AG08395 (cell line): ENCODE data around the gene ODAM.
"Not testable (repeated sequence)": the region's sequence is repeated elsewhere in the genome, so short reads cannot be mapped to it uniquely, and the experiment has no call there.

ENCODE experiments used
- DNase-seq: peaks from one replicate; pipeline ENCODE4 v3.0.0; 2012; ENCODE audit warnings: mixed read lengths, low spot score

ODAM gene

DNA sequence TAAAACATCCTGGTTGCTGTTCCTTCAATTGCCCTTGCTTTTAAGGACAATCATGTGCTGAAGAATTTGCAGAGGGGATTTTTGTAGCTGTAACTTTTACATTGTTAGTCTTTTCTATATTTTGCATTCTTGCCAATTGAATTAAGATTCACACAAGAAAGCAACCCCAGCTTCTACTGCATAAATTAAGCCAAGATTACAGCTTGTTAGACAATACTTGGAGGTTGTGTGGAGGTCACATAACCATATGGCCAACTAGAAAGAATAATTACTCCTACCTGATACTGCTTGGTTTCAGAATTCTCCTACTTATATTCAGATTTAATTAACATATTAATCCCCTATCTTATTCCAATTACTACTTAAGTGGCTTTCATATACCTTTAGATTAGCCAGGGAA, 26.3 kb downstream of the ODAM start:
- DNase-seq: not testable (repeated sequence)

DNA sequence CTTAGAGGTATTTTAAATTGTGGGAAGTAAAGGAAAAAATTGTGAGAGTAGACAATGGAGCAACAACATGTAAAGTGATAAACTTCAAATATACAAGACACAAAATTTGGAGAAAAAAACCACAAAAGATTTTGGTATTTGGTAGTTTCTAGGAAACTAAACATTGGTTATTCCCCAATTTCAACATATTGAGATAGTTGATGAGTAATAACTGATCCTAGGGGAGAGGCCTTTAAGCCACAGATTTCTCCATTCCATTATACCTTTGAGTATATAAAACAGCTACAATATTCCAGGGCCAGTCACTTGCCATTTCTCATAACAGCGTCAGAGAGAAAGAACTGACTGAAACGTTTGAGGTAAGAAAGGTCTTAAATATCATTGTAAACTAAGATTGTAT, 30.3 kb downstream of the ODAM start, which contains the start of gene FDCSP:
Gene FDCSP (plus strand): TSS at position 301 of the 400 bp plus-strand sequence. CDS start 5,071 bp downstream, outside the sequence.
- DNase-seq: no peak

DNA sequence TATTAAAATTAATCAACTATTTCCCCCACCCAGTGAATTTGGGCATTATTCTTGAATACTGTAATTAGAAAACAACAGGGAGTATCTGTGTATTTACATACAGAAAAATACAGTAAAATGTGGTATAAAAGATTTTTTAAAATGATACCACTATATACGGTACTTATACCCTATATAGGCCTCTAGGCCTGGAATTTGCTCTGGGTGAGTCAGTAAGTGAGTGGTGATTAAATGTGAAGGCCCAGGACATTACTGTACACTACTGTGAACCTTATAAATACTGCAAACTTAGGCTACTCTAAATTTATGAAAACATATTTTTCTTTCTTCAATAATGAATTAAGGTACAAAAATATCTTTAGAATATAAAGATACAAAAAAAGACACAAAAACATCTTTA, 40.6 kb downstream of the ODAM start:
- DNase-seq: no peak

DNA sequence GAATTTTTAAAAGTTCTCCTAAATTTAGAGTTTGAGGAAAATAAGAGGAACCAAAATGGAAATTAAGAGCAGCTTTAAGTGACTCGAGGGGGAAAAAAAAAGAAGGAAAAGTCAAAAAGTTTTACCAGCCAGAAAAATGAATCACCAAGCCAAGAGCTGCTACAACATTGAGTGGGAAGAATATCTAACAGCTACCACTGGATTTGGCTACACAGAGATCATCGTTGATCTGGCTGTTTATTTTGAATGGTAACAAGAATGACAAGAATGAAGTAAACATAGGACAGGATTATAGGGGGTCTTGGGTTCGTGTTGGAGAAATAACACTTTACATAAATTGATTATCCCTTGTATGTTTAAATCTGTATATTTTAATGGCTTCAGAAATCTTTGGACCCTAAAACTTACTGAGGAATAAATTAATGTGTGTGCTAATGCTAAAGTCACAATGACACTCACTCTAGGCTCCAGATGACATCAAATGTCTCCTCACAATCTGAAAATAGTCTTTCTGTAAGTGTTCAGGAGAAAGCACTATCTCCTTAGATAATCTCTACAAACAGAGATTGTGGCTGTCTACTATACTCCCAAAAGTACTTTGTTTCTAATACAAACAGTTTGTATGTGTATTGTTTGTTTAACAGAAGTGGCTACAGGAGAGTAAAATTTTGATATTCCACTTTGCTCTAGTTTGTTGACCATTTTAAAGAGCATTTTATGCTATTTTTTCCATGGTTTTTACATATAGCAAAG, 43.8 kb downstream of the ODAM start:
- DNase-seq: no peak

DNA sequence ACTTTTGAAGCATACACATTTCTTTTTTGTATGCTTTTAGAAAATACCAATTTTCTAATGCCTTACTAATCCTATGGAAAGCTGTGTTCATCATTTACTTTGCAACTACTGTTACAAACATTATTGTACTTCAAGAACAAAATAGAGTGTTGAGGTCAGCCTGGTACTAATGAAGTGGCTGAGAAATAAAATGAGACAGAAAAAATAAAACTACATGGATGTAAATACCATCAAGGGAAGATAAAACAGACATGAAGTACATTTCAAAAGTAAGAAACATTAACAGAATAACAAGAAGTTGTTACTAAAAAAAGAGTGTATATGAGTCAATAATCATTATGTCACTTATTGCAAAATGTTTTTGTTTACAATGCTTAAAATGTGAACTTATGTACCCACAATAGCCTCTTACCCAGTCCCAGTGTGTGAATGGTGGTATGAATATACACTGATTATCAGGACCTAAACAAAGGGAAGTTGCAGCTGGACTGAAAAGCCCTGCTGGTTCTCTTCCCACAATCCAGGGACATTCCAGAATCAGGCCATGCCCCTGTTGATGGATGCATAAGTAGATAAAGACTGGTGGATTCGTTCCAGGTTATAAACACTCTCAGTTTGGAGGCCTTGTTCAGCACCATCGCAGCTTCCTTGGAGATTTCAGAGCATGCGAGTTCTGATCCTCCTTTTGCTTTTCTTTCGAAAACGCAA, 44.5 kb downstream of the ODAM start:
- no peak for DNase-seq

DNA sequence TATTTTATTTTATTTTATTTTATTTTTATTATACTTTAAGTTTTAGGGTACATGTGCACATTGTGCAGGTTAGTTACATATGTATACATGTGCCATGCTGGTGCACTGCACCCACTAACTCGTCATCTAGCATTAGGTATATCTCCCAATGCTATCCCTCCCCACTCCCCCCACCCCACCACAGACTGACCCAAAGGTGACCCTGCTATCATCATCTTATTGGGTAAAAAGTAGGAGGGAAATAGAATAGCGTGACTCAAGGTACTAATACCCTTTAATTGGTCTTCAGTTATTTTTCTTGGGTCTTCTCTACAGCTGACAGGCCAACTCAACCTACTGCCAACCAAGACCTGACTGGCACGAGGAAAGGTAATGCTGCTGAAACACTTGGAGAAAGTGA, 46.8 kb downstream of the ODAM start, which contains the start of gene CSN3:
Gene CSN3 (plus strand): TSS at position 301 of the 400 bp plus-strand sequence. CDS start 2,223 bp downstream, outside the sequence.
- not testable (repeated sequence) for DNase-seq

DNA sequence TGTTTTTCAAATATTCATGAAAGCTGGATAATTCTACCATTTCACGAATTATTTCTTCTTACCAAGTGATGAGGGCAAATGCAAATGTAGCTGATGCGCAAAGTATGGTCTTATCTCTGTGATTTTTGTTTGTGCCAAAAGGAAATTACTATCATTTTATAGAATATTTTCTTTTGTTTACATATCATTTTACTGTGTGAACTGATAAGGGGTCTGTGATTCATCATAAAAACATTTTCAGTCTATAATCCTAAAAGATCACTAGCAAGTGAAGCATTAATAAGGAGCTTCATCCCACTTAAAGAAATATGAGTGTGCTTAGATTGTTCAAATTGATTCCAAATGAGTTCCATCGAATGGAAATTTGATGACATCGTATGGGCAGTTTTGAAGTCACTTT, 47.6 kb downstream of the ODAM start:
- no peak for DNase-seq

DNA sequence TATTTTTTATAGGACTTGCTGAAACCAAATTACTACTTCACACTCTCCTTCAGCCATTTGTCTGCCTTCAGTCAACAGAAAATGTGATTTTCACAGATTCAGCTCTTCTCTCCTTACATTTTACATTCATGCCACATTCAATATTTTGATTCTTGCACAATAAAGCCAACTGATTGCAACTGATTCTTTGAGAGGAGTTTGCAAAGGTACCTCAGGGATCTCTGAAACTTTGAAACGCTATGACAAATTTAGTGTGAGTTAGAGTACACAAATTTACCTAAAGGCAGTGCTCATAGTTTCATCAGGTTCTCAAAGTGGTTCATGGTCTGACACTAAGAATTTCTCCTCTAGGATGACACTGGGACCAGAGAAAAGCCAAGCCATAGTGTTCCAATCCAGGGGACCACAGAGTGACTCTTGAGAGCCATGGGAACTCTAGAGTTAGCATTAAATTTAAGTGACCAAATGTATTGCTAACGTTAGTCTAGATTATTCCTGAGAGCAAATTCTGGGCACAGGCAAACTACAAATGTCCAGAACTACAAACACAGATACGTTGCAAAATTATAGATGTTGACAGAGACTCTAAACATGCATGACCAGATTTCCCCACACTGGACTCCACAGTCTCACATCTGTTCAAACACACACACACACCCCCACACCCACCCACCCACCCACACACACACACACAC, 55.9 kb downstream of the ODAM start:
- DNase-seq: no peak

DNA sequence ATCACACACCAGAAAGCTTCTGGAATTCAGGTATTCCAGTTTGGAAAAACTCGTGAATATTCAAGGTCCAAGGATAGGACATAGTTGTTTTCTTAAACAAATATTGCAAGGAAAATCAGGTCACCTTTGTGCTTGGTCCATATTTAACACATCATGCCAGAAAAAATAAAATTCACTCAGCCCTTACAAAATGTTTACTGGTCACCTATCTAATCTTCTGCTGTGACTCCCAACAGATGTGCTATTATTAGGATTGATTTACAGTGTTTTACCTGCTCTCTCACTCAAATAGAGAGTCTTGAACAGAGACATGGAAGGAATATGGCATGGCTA, 56.4 kb downstream of the ODAM start:
- no peak for DNase-seq
